ENCODE measurements around the gene SLC22A23. TPM values are rescaled to one million over a fixed set of nuclear protein-coding genes. Genes with fewer than 3 reads are reported as not detected.

Gene SLC22A23
- total and polyA plus RNA-seq, 2 experiments from 2014 or later: 15.7 to 24.9 TPM

DNA sequence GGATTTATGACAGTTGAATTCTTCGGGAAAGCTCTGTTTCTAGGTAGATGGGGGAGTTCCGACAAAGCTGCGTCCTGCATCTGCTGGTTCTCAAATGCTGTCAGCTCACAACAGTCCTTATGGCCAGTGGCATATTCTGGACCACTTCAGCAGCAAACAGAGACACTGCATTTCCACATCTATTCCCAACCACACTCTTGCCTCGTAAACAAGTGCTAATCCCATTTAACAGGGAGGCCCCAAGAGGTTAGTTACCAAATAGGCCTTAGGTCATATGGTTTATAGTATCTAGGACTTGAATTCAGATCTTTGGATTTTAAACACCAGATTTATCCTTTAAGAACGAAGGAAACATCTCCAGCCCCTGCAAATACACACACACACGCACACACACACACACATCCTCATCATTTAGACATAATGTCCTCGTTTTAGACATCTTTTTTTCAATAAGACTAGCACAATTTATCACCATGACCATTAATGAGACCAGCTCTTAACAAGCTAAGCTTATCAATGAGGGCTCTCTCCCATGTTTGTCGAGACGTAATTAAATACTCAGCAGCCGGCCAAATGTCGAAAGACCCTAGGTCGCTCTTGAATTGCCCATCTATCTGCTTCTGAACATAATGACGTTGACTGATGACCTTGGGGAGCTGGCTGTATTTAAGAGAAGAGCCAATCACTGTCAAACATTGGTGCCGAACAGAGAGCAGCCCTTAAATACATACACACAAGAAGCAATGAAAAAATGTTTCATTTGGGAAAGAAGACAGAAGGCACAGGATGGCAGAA lies 113.6 kb downstream of the SLC22A23 start:
- TF ChIP-seq, protein P1, sequence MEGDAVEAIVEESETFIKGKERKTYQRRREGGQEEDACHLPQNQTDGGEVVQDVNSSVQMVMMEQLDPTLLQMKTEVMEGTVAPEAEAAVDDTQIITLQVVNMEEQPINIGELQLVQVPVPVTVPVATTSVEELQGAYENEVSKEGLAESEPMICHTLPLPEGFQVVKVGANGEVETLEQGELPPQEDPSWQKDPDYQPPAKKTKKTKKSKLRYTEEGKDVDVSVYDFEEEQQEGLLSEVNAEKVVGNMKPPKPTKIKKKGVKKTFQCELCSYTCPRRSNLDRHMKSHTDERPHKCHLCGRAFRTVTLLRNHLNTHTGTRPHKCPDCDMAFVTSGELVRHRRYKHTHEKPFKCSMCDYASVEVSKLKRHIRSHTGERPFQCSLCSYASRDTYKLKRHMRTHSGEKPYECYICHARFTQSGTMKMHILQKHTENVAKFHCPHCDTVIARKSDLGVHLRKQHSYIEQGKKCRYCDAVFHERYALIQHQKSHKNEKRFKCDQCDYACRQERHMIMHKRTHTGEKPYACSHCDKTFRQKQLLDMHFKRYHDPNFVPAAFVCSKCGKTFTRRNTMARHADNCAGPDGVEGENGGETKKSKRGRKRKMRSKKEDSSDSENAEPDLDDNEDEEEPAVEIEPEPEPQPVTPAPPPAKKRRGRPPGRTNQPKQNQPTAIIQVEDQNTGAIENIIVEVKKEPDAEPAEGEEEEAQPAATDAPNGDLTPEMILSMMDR (IDR thresholded peaks at IDR 0.05; ENCODE audit: low read depth, low read length): no peak
- peak in 1 of 2 donors; percentile 11 for DNase-seq (ENCODE audit: low read depth in 1 of 2, low spot score in 1 of 2)
- H3K27ac ChIP-seq: no peak overlapping the region
- H3K27me3 ChIP-seq: no peaks in the 10 kb centered on the region
- H3K4me1 ChIP-seq (ENCODE audit: low read depth): peaks cover 72% of the 10 kb centered on the region
- no peaks in the 10 kb centered on the region for H3K36me3 ChIP-seq
- no peak overlapping the region for H3K4me3 ChIP-seq
- H3K9me3 ChIP-seq (ENCODE audit: low read depth): no peaks in the 10 kb centered on the region

DNA sequence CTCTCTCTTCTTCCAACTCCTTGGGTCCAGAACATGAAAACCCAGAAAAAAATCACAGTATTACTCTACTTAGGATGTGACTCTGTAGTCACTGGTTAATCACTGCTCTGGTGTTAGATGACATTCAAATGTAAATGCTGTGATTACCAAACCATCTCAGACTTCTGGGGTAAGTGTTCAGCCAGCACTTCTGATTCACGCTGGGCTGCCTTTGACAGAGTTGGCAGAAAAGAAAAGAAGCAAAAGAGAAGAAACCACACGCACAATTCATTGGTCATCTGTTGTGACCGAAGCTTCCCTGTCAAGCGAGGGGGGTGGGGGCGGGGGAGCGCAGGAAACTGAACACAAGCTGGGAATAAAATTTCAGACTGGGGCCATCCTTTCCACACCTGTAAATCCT lies 115.4 kb downstream of the SLC22A23 start:
- Histone ChIP-seq H3K9me3 (ENCODE audit: low read depth) (no peaks in the 10 kb centered on the region), H3K36me3 (no peaks in the 10 kb centered on the region), H3K27me3 (no peaks in the 10 kb centered on the region), H3K4me1 (ENCODE audit: low read depth) (peaks cover 58% of the 10 kb centered on the region), H3K27ac (peak overlapping the region; percentile 70), H3K4me3 (no peak overlapping the region)
- DNase-seq (ENCODE audit: low read depth in 1 of 2, low spot score in 1 of 2): peak; percentile 7 to 90
- TF ChIP-seq, protein P1 (IDR thresholded peaks at IDR 0.05; ENCODE audit: low read depth, low read length): no peak

DNA sequence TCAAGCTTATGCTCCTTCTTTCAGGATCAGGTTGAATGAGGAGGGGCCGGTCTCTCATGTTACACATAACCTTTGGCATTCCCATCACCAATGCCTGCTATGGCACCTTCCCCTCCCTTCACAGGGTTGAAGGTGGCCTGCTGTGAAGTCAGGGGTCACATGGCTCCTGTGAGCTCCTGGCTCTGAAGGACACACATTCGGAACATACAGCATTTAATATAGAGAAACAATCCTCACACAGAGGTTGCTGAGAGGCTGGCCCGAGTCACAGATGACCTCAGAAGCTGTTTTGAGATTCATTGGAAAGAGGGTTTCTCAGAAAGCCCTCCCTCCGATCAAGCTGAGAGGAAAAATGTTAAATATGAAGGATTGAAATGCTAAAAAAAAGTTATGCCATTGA lies 116.0 kb downstream of the SLC22A23 start:
- Histone ChIP-seq H3K27me3 (no peaks in the 10 kb centered on the region), H3K36me3 (no peaks in the 10 kb centered on the region), H3K27ac (peak overlapping the region; percentile 70), H3K4me3 (no peak overlapping the region), H3K4me1 (ENCODE audit: low read depth) (peaks cover 52% of the 10 kb centered on the region), H3K9me3 (ENCODE audit: low read depth) (no peaks in the 10 kb centered on the region)
- peak; percentile 26 to 54 for DNase-seq (ENCODE audit: low read depth in 1 of 2, low spot score in 1 of 2)
- TF ChIP-seq, protein P1 (IDR thresholded peaks at IDR 0.05; ENCODE audit: low read depth, low read length): no peak

DNA sequence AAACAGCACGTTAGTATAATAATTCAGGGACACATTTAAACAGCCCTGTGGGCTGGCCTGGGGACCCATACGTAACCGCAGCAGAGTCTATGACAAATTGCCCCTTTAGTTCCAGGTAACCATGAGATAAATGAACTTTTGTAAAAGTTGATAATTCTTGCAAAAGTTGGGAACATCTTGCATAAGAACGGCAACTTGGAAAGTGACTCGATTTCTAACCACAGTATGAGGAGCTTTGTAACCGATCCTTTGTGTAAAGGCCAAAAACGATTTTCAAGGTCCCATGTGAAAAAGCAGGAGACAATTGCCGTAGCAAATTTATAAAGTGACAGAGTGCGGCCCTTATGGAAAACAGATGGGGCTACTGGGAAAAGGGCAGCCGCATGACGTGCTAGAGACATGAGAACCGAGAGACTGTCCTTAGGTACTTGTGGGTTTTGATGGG lies 116.5 kb downstream of the SLC22A23 start:
- Histone ChIP-seq H3K4me1 (ENCODE audit: low read depth) (peaks cover 49% of the 10 kb centered on the region), H3K4me3 (no peak overlapping the region), H3K27me3 (no peaks in the 10 kb centered on the region), H3K36me3 (no peaks in the 10 kb centered on the region), H3K27ac (peak overlapping the region; percentile 70), H3K9me3 (ENCODE audit: low read depth) (no peaks in the 10 kb centered on the region)
- TF ChIP-seq, protein P1 (IDR thresholded peaks at IDR 0.05; ENCODE audit: low read depth, low read length): no peak
- DNase-seq (ENCODE audit: low read depth in 1 of 2, low spot score in 1 of 2): peak in 1 of 2 donors; percentile 31

DNA sequence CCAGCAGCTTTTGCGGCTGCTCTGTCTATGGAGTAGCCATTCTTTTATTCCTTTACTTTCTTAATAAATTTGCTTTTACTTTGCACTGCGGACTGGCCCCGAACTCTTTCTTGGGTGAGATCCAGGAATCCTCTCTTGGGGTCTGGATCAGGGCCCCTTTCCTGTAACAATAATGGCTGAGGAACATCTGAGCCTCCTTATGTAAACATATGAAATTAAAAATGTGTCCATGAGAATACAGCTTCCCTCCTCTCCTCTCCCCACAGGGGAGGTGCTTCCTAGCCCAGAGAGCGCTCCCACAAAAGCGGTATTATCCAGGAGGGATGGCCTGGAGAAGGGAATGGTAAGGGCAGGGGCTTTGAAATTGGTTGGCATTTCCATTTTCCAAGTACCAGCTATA lies 117.0 kb downstream of the SLC22A23 start:
- TF ChIP-seq, protein P1 (IDR thresholded peaks at IDR 0.05; ENCODE audit: low read depth, low read length): no peak

More for the DNA sequence above, 117.0 kb downstream of the SLC22A23 start:
- peaks cover 54% of the 10 kb centered on the region for H3K4me1 ChIP-seq (ENCODE audit: low read depth)
- no peaks in the 10 kb centered on the region for H3K9me3 ChIP-seq (ENCODE audit: low read depth)
- no peaks in the 10 kb centered on the region for H3K27me3 ChIP-seq
- no peak overlapping the region for H3K4me3 ChIP-seq
- DNase-seq (ENCODE audit: low read depth in 1 of 2, low spot score in 1 of 2): no peak
- no peaks in the 10 kb centered on the region for H3K36me3 ChIP-seq
- no peak overlapping the region for H3K27ac ChIP-seq

Measured in cardiac muscle cell (in vitro differentiated cells and primary cell).